GM03348 (cell line): ENCODE measurements around the gene SOX12.
A peak's percentile ranks its signal among the peaks of the same experiment; 100 is the strongest.

Experiments
- DNase-seq: peaks from one replicate; pipeline ENCODE4 v3.0.0; 2012; ENCODE audit warnings: low spot score

SOX12 gene

GRCh38 chr20:301886-302848 lies 23.2 kb upstream of the SOX12 start:
- DNase-seq, result no peak

- DNase-seq, result no peak
These were observed 19.6 kb upstream of the SOX12 start for GRCh38 chr20:305745-306144.

- DNase-seq, result no peak
These were observed 16.8 kb upstream of the SOX12 start for GRCh38 chr20:308427-309038.

GRCh38 chr20:309306-309840 lies 16.0 kb upstream of the SOX12 start:
- DNase-seq, result peak; percentile 42

GRCh38 chr20:309841-310644 lies 15.3 kb upstream of the SOX12 start:
- peak; percentile 99 for DNase-seq

GRCh38 chr20:310645-311044 lies 14.7 kb upstream of the SOX12 start:
- DNase-seq, result no peak

- DNase-seq, result no peak
These were observed 13.7 kb upstream of the SOX12 start for GRCh38 chr20:311609-312008.

GRCh38 chr20:312067-312466 lies 13.3 kb upstream of the SOX12 start:
- no peak for DNase-seq

GRCh38 chr20:312866-313265 lies 12.5 kb upstream of the SOX12 start:
- DNase-seq, result no peak

- DNase-seq, result no peak
These were observed 11.9 kb upstream of the SOX12 start for GRCh38 chr20:313402-313801.

- DNase-seq, result no peak
These were observed 11.4 kb upstream of the SOX12 start for GRCh38 chr20:313948-314347.

GRCh38 chr20:316316-317068 lies 8.9 kb upstream of the SOX12 start:
- peak; percentile 27 for DNase-seq

GRCh38 chr20:324177-325044 lies 941 bp upstream of the SOX12 start:
- DNase-seq, result peak; percentile 93

GRCh38 chr20:325889-326644 lies 715 bp downstream of the SOX12 start:
- peak; percentile 69 for DNase-seq

- peak; percentile 29 for DNase-seq
These were observed 1.4 kb downstream of the SOX12 start for GRCh38 chr20:326645-327185.

GRCh38 chr20:327186-328026 lies 2.1 kb downstream of the SOX12 start:
- DNase-seq, result peak; percentile 97

GRCh38 chr20:328027-328974 lies 2.9 kb downstream of the SOX12 start:
- DNase-seq, result no peak
